Activated CD4-positive, CD25-positive, alpha-beta regulatory T cell treated with anti-CD3 and anti-CD28 coated beads, Interleukin-2, amount 50 U/mL, for 72 hours (primary cell): ENCODE data around the gene SAA1.
A peak's percentile ranks its signal among the peaks of the same experiment; 100 is the strongest.
"Not testable (repeated sequence)": the region's sequence is repeated elsewhere in the genome, so short reads cannot be mapped to it uniquely, and the experiment has no call there.

Experiments
- DNase-seq: peaks from one replicate; pipeline ENCODE4 v3.0.0; 2021

SAA1 gene

DNA sequence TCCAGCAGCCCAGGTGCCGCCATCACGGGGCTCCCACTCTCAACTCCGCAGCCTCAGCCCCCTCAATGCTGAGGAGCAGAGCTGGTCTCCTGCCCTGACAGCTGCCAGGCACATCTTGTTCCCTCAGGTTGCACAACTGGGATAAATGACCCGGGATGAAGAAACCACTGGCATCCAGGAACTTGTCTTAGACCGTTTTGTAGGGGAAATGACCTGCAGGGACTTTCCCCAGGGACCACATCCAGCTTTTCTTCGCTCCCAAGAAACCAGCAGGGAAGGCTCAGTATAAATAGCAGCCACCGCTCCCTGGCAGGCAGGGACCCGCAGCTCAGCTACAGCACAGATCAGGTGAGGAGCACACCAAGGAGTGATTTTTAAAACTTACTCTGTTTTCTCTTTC is at the start of gene SAA1:
TSS of gene SAA1 (plus strand) at position 316 of the 400 bp plus-strand sequence. CDS start 624 bp downstream, outside the sequence.
- DNase-seq: no peak

DNA sequence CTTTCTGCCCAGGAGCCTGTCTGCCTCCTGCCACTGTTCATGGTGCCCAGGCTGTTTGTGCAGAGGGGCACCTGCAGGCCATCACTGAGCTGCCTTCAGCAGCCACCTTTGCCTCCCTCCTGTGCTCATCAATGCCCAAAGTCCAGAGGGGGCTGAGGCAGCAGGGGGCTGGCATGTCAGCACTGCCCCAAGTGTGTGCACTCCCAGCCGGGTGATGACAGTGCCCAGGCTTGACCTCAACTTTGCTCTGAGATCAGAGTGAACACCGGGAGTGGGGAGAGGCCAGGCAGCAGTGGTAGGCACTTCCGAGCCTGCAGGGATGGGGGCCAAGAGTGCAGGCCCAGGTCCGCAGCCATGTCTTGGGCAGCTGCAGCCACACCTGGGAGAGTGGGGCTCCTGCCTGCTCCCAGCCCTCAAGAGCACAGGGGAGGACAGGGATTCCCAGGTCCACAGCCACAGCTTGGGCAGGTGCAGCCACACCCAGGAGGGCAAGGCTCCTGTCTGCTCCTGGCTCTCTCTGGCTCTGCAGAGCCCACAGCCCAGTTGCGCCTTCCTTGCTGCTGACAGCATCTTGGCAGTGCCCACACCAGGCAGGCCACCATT is 44.7 kb upstream of the SAA1 start:
- no peak for DNase-seq

DNA sequence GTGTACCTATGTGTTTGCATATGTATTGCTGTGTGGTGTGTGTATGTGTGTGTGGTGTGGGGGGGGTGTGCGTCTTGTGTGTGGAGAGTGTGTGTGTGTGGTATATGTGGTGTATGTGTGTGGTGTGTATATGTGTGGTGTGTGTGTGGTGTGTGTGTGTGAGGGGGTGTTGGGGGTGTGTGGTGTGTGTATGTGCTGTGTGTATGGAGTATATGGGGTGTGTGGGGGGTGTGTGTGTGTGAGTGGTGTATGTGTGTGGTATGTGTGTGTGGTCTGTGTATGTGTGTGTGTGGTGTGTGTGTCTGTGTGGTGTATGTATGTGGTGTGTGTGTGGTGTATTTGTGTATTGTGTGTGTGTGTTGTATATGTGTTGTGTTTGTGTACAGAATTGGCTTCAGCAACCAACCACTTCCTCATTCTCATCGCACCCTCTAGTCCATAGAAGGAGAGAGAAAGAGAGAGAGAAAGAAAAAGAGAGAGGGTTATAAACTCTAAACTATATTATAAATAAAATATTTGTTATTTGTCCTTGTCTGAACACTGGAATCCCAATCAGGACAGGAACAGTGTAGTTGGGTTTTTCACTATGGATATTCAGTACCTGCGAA is 43.1 kb upstream of the SAA1 start:
- DNase-seq: no peak

DNA sequence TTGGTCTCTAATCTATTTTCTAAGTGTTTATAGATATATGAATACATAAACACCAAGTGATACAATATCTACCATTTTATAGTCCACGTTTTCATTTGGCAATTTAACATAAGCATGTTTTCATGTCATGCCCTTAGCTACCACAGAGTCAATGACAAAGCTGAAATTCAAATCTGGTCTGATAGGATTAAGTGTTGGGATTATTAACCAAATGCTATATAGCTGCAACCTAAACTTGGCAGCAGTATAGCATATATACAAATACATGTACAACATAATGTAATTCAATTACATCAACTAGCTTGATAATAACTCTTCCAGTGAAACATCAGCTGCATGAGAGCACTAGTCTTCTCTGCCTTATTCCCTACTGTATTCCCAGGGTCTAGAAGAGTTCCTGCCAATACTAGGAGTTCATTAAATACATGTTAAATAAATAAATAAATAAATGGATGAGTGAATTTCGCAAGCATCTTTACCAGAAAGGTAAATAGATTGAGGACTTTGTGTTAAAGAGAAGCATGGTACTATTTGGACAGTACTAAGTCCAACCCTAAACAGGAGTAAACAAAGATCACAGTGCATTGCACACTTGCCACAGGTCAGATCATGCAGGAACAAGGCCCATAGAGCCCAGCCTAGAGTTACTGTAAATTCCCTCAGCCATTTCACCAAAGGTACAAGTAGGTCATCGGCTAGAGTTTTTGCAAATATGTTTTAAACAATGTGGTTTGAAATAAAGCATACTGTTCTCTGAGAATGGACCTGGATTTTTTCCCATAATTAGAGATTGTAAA is 42.3 kb upstream of the SAA1 start:
- DNase-seq: no peak

DNA sequence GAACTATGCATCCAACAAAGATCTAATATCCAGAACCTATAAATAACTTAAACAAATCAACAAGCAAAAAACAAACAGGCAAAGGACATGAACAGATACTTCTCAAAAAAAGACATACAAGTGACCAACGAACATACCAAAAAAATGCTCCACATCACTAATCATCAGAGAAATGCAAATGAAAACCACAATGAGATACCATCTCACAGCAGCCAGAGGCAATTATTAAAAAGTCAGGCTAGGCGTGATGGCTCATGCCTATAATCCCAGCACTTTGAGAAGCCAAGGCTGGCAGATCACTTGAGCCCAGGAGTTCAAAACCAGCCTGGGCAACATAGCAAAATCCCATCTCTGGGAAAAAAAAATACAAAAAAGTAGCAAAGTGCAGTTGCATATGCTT is 40.2 kb upstream of the SAA1 start:
- no peak for DNase-seq

DNA sequence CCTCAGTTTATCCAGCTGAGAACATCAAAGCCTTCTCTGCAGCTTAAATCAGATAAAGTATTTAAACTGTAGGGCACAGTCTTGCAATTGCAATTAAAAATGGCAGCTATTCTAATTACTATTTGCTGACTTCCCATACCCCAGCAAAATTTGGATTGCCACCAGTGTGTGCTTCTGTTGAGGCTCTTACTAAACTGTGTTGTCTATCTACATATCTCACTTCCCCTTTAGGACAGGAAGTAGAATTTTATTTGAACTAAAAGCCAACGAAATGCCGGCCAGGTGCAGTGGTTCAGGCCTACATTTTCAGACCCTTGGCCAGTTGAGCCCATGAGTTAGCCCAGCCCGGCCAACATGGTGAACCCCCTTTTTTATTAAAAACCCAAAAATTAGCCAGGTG is 36.6 kb upstream of the SAA1 start:
- DNase-seq: no peak

DNA sequence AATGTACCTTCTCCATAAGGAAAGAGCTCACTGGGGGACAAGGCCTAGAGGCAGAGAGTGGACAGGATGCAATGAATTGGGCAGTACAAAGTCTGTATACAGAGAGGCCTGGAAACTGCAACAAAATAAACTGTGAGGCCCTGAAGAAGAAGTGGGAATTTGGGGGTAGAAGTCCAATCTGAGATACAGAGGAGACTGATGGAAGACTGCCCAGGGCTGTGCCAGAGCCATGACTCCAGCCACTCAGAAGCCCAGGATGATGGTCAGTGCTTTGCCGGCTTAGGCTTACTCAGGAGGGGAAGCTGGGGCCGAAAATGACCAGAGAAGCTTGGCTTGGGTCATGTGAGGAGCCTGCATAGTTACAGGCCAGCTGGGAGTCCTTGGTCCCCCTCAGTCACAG is 35.2 kb upstream of the SAA1 start:
- DNase-seq: no peak

DNA sequence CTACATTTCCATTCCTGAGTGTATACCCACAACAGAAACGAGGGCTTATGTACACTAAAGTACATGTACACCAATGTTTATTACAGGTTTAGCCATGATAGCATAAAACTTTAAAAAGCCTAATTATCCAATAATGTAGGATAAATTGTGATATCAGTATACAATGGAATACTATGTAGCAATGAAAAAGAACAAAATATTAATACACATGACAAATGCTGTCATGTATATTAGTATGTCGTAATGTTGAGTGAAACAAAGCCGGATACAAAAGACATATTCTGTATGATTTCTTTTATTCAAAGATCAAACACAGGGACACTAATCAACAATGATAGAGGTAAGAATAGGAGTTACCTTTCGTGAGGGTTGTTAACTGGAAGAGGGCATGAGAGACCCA is 32.2 kb upstream of the SAA1 start:
- no peak for DNase-seq

DNA sequence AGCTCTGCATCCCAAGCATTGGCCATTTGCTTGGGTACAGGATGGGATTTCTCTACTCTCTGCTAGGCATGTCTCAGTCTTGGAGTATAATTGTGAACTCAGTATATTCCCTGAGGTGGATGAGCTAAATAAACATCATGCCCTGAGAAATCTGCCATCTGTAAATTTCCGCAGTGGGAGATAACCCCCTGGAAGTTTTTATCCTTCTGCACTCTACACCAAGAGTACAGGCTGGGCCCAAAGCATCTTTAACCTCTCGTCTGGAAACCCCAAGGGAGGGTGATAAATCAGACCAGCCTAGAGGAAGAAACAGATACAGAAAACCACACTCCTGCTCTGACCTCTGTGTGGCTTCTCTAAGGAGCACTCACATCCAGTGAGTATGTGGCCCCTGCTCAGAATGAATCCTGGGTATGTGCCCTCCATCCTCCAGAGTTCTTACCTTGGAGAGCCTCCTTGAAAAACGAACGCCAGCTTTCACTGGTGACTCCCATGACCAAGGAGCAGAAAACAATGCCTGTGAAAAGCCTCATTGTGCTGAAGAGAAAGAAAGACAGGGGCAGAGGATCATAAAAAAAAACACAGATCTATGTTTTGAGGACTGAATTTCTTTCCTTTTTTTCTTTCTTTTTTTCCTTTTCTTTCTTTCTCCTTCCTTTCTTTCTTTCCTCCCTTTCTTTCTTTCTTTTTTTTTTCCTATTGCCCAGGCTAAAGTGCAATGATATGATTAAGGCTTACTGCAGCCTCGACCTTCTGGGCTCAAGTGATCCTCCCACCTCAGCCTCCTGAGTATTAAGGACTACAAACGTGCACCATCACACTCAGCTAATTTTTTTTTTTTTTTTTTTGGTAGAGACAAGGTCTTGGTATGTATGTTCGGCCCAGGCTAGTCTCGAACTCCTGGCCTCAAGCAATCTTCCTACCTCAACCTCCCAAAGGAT is 30.4 kb upstream of the SAA1 start:
- no peak for DNase-seq

DNA sequence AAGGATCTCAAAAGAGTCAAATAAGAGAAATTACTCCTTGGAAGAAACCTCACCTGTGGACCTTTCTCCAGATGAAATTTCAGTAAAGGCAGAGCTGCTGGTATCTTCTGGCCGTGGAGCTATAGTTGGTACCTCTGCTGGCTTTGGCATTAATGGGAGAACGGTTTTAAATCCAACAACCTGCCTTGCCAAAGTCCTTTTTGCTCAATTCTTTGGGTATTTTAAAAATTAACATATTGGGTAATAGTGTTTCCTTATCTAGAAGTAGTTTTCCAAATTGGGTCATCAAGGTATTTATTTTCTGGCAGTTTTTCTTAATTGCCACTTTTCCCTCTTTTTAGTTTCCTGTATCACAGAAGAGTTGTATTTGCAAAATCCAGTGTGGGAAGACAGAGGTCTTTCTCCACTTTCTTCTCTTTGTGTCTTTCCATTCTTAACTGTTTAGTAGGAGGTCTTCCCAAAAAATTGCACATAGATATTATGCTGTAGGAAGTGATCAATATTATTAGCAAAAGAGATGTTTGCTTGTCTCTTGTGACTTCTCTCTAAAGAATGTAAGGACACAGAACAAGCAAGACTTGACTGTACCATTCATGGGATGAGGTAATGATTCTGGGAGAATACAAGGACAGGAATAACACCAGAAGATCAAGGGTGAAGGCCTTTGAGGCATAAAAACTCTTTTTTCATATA is 29.3 kb upstream of the SAA1 start, which contains the start of gene SAA4:
TSS of gene SAA4 (minus strand) at position 139 of the 693 bp plus-strand sequence. CDS start 876 bp downstream, outside the sequence.
- no peak for DNase-seq

DNA sequence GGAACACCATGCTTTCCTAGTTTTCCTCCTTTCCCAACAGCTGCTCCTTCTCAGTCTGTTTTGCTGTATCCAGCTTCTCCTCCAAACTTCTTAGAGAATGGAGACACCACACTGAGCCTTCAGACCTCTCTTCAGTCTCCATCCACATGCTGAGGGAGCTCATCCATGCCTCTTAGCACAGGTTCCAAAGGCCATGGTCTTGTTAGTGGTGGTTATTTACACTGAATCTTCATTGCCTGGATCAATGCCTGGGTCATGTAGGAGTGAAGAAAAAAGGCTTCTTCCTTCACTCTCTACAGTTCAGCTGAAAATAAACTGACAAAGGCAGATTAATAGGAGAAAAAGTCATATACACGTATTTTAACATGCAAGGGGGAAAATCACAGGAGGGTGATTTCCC is 26.4 kb upstream of the SAA1 start:
- no peak for DNase-seq

DNA sequence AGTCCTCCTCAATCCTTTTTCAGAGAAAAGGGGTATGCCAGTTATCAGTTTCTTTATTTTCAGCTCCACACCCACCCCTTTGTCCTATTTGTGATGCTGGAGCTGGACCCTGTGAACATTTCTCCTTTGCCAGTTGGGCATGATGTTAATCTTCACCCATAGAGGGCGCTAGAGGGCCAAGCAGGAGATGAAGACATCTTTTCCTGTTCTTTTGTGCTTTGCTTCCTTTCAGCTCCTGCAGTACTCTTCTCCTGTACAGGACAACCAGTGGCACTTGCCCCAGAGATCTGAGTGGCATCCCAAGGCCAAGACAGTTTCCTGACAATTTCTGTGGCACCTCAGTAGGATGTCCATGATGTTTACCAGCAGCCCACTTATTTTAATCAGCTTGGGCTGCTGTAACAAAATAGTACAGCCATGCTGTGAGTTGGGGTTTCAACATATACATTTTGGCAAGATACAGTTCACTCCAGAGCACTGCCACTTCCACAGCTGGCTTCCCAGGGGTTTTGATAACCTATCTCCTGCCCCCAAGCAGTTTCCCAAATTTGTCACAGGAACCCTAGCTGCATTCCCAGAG is 22.2 kb upstream of the SAA1 start:
- peak; percentile 51 for DNase-seq

DNA sequence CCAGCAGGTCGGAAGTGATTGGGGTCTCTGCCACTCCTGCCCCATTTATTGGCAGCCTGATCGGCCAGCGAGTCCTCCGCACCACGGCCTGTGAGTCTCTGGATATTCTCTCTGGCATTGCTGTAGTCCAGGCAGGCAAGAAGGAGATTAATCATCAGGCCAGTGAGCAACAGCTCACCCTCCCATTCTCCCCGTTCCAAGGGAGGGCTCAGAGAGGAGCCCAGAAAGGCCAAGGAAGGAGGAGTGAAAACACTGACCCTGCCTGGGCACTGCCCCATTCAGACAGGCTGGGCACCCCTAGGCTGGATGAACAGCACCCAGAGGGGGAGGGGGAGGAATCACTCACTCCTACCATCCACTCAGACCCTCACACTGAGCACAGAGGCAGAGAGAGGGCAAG is 20.7 kb upstream of the SAA1 start:
- DNase-seq: no peak

DNA sequence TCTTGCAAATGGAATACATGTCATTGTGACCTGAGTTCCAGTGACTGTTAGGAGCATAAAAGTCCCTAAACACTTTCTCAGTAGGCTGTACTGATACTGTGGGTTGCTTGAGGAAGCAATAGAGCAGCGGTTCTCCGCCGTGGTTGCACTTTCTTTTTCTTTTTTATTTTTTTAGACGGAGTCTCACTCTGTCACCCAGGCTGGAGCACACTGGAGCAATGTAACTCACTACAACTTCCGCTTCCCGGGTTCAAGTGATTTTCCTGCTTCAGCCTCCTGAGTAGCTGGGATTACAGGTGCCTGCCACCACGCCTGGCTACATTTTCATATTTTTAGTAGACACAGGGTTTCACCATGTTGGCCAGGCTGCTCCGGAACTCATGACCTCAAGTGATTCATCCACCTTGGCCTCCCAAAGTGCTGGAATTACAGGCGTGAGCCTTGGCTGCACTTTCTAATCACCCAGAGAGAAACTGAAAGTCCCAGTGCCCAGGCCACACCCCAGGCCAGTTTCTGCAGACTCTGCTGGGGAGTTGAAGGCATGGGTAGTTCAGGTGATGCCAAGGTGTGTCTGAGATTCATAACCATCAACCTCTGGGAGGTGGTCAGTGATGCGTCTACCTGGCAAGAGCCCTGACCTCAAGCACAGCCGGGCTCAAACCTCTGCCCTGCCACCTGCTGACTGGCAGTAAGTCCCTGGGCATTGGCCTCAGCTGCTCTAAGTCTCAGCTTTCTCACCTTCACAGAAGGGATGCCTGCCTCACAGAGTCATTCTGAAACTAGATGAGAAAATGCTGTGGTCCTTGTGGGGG is 19.5 kb upstream of the SAA1 start:
- DNase-seq: not testable (repeated sequence)

DNA sequence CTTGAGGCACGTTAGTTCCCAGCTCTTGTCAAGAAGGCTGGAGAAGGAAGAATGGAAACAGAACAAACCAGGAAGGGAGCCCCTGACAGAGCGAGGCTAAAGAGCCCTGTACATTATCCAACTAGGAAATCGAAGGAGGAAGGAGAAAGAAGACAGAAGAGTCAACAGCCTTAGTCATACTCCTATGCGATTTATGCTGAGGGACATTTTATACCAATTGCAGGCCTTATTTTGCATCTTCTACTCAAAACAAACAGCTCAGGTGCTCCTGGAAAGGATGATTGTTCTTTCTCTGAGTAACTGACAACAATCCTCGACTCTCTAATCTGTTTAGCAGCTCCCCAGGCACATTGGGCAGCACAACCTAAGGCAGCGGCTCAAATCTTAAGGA is 18.9 kb upstream of the SAA1 start:
- DNase-seq: not testable (repeated sequence)

DNA sequence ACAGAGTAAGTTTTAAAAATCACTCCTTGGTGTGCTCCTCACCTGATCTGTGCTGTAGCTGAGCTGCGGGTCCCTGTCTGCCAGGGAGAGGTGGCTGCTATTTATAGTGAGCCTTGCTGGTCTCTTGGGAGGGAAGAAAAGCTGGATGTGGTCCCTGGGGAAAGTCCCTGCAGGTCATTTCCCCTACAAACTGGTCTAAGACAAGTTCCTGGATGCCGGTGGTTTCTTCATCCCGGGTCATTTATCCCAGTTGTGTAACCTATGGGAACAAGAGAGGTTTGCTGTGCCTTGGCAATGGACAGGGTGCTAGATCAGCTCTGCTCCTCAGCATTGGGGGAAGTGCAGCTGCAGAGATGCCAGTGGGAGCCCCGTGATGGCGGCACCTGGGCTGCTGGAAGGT is 17.5 kb upstream of the SAA1 start, which contains the start of gene SAA2:
TSS of gene SAA2 (minus strand) at position 108 of the 400 bp plus-strand sequence. CDS start 657 bp downstream, outside the sequence.
- DNase-seq: no peak

DNA sequence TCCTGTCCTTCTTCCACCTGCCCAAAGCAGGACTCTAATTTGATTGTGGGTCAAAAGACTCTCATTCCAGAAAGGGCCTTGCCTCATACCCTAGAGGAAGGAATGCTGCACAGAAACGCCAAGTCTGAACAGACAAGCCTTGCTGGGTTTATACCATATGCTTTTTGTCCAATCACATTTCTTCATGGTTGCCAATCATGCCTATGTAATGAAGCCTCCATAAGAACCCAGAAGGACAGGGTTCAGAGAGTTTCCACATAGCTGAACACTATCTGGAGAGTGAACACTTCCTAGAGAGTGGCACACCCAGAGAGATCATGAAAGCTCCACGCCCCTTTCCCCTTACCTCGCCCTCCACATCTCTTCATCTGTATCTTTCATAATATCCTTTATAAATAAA is 12.8 kb upstream of the SAA1 start:
- DNase-seq: no peak

DNA sequence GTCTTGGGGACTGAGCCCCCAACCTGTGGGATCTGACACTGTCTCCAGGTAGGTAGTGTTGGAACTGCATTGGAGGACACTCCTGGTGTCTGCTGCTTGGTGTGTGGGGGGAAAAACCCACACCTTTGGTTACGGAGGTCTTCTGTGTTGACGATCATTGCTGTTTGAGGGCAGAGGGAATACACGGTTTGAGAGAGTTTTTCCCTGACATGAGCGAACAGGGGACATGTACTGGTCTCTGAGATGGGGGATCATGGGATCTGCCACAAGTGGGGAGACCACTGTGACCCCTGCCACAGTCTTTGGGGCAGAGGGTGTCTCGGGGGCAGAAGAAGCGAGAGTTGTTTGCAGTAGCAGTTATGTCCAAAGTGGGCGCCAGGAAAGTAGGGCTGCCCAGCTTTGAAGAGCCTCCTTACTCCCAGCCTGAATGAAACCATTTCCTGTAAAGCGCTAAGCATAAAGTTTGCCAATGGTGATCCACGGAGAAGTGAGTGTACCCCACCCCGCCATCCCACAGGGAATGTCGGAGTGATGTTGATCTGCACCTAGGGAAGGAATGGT is 12.2 kb upstream of the SAA1 start:
- DNase-seq: no peak

DNA sequence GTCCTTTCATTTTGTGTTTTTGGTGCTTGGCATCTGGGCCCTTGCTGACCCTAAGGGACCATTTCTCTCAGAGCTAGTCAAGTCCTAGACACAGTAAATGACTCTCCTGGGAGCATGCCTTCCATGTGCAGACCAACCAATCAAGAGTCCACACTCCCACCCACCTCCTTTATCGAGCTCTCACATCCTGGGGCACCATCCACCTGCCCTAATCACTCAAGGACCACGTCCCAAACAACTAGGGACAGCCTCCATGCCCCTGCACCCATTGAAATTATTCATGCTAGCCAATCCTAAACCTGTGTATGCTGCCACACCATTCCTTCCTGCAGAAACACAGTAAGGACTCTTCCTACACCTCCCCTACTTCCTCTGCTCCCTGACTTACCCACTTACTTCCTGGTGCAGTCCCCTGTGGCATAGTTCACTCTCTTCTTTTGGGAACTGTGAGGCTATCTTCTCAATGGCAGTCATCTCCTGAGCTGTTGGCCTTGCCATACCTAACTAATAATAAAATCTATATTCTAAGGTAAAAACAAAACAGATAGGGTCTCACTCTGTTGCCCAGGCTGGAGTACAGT is 11.2 kb upstream of the SAA1 start:
- DNase-seq: no peak

DNA sequence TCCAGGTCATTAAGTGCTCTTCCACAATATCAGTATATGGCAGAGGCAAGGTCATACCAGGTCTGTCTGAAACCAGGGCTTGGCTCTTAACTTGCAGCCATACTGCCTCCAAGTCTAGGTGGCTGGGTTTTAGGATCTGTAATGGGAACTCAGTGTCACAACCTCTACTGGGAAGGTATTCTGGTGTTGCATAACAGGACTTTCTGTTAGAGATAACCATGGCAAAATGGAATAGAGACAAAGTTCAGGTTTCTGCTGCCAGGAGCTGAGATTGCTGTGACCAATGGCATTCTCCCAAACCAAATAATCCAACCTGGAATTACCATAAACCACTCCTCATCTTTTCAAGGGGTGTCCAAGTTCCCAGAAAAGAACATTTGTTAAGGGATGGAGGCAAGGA is 6.8 kb upstream of the SAA1 start:
- no peak for DNase-seq
